Ovary (tissue), 3 donors: ENCODE measurements around the gene F10.

Source experiments
- EP300 ChIP-seq: sonication (generic); formaldehyde crosslinking; IDR thresholded peaks from one replicate; pipeline ENCODE4 v1.6.1; 2017; ENCODE audit warnings: antibody characterized with exemption
- POLR2A ChIP-seq: fragments of 450-650 bp; IDR thresholded peaks from one replicate; pipeline ENCODE4 v1.6.1; 2017; ENCODE audit warnings: antibody characterized with exemption, mild to moderate bottlenecking, moderate library complexity
- TF ChIP-seq, protein P1 (sequence below), 3 donors: fragments of 450-650 bp in 2 of 3; fragments of 200-600 bp in 1 of 3; IDR thresholded peaks; one replicate each; pipeline versions ENCODE4 v1.5.1 to v1.8.0; 2016 to 2022; ENCODE audit warnings: antibody characterized with exemption in 3 of 3, mild to moderate bottlenecking in 1 of 3
- donor health status: DM: no; HTN: no; CAD: no.

DNA sequence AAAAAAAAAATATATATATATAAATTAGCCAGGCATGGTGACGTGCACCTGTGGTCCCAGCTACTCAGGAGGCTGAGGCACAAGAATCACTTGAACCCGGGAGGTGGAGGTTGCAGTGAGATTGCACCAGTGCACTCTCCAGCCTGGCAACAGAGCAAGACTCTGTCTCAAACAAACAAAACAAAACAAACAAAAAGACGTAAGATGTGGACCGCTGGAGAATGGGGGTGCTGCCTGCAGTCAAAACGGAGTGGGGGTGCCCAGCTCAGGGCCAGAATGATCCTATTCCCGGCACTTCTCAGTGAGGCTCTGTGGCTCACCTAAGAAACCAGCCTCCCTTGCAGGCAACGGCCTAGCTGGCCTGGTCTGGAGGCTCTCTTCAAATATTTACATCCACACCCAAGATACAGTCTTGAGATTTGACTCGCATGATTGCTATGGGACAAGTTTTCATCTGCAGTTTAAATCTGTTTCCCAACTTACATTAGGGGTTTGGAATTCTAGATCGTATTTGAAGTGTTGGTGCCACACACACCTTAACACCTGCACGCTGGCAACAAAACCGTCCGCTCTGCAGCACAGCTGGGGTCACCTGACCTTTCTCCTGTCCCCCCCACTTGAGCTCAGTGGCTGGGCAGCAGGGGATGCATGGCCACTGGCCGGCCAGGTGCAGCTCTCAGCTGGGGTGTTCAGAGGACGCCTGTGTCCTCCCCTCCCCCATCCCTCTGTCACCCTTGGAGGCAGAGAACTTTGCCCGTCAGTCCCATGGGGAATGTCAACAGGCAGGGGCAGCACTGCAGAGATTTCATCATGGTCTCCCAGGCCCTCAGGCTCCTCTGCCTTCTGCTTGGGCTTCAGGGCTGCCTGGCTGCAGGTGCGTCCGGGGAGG, 17.3 kb upstream of the F10 start, which contains the start of gene F7:
- TF ChIP-seq, protein P1, sequence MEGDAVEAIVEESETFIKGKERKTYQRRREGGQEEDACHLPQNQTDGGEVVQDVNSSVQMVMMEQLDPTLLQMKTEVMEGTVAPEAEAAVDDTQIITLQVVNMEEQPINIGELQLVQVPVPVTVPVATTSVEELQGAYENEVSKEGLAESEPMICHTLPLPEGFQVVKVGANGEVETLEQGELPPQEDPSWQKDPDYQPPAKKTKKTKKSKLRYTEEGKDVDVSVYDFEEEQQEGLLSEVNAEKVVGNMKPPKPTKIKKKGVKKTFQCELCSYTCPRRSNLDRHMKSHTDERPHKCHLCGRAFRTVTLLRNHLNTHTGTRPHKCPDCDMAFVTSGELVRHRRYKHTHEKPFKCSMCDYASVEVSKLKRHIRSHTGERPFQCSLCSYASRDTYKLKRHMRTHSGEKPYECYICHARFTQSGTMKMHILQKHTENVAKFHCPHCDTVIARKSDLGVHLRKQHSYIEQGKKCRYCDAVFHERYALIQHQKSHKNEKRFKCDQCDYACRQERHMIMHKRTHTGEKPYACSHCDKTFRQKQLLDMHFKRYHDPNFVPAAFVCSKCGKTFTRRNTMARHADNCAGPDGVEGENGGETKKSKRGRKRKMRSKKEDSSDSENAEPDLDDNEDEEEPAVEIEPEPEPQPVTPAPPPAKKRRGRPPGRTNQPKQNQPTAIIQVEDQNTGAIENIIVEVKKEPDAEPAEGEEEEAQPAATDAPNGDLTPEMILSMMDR (IDR thresholded peaks at IDR 0.05), result no peak
- TF ChIP-seq POLR2A, result no peak
- no peak for TF ChIP-seq EP300
